Skeletal muscle tissue (tissue), 4 donors: ENCODE data around the gene EMD. TPM values are rescaled to one million over a fixed set of nuclear protein-coding genes. Genes with fewer than 3 reads are reported as not detected.

Experiments
- H3K27ac ChIP-seq: one replicate; pipeline ENCODE4 v1.7.0; 2013; ENCODE audit warnings: mild to moderate bottlenecking, low read depth, low read length, inconsistent platforms
- H3K27me3 ChIP-seq, 3 donors: one replicate each; pipeline ENCODE4 v1.7.0; 2013; ENCODE audit warnings: low read length in 3 of 3; ENCODE audit not compliant: control insufficient read depth in 3 of 3, insufficient read depth in 3 of 3
- H3K36me3 ChIP-seq, 3 donors: one replicate each; pipeline ENCODE4 v1.7.0; 2013; ENCODE audit warnings: low read length in 3 of 3; ENCODE audit not compliant: control insufficient read depth in 3 of 3, insufficient read depth in 3 of 3
- H3K4me1 ChIP-seq, 3 donors: one replicate each; pipeline ENCODE4 v1.7.0; 2013; ENCODE audit warnings: low read length in 3 of 3, mild to moderate bottlenecking in 3 of 3; ENCODE audit not compliant: control insufficient read depth in 3 of 3, insufficient read depth in 3 of 3
- H3K4me3 ChIP-seq, 3 donors: one replicate each; pipeline ENCODE4 v1.7.0; 2013; ENCODE audit warnings: low read length in 3 of 3
- H3K9ac ChIP-seq, 3 donors: one replicate each; pipeline ENCODE4 v1.7.0; 2013; ENCODE audit warnings: low read length in 3 of 3, mild to moderate bottlenecking in 3 of 3, moderate library complexity in 2 of 3, low read depth in 1 of 3
- H3K9me3 ChIP-seq, 3 donors: one replicate each; pipeline ENCODE4 v1.7.0; 2013; ENCODE audit warnings: low read length in 3 of 3; ENCODE audit not compliant: control insufficient read depth in 3 of 3
- total RNA-seq: library from RNA; depleted of rRNA; stranded (reverse); fragments of >200 nt; gene quantifications from one replicate; pipeline ENCODE4 v1.2.3, GENCODE V29; 2014
- donor health status: Osteomylitis.

The EMD gene
- total RNA-seq, 1 donor from 2014 or later = 10.4 TPM

DNA sequence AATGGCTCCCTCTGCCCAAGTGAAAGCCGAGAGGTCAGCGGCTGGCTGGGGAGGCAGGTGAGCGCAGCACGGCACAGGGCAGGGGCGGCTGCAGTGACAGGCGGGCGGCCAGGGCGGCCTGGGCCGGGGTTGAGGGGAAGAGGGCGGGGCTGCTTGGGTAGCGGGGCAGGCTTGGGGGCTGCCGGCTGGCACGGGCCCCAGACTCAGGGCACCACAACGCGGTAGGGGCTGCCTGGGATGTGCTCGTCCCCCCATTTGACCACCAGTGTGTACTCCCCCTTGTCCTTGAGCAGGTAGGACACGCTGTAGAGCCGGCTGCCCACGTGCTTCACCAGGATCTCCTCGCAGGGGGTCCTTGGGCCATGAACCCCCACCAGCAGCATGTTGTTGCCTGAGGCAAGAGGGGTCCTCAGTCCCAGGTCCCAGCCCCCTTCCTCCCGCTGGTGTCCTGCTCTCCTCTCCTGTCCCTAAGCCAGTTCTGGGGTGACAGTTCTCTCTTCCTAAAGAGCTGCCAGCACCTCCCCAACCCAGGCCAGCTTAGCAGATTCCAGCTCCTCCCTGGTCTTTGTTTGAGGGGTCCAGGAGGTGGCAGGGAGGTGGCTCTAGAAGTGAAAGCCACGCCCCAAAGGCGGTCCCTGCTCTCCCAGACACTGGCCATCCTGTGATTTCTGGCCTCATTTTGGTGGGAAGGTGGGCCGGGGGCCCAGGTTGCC is 30.3 kb upstream of the EMD start:
- Histone ChIP-seq H3K9me3 (no peaks in the 10 kb centered on the region), H3K36me3 (peaks cover 7 to 16% (median 12%) of the 10 kb centered on the region in 3 donors), H3K27ac (no peak overlapping the region), H3K9ac (no peak overlapping the region), H3K4me1 (no peaks in the 10 kb centered on the region), H3K27me3 (no peaks in the 10 kb centered on the region), H3K4me3 (no peak overlapping the region)

DNA sequence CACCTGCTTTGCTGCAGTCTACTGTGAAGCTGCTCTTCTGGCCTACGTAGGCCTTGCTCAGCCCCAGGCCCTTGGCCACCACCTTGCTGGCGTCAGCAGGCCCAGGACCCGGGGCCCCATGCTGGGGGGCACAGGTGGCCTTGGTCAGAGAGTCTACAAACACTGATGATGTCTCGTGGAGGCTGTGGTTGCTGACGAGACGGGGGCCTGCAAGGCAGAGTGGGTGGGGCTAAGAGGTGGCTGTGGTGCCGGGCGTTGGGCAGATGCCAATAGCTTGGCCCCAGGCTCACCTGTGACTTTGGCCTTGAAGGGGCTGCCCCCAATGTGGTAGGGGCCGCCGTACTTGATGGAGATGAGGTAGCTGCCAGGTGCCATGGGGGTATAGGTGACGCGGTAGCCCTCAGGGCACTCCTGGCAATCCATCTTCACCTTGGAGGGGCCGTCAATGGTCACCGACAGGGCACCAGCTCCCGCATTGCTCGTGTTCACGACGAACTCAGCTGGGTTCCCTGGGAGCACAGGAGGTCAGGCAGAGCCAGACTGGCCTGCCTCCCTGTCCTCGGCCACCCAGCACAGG is 29.6 kb upstream of the EMD start:
- Histone ChIP-seq H3K36me3 (peaks cover 12 to 19% (median 16%) of the 10 kb centered on the region in 3 donors), H3K4me1 (no peaks in the 10 kb centered on the region), H3K27ac (no peak overlapping the region), H3K27me3 (no peaks in the 10 kb centered on the region), H3K9ac (no peak overlapping the region), H3K9me3 (no peaks in the 10 kb centered on the region), H3K4me3 (no peak overlapping the region)

DNA sequence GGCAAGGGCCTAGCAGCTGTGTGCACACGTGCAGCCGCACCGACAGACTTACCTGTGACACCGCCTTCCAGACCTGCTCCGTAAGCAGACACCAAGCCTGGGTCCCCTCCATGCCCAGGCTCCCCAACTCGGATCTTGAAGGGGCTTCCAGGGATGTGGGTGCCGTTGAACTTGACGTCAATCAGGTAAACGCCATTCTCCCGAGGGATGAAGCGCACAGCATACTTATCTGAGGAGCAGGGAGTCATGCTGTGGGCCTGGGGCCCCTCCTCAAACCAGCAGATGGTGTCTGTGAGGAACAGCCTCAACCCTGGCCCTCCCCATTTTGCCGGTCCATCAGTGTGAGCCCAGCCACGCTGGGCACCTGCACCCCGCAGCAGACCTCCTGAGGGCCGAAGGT is 29.1 kb upstream of the EMD start:
- peaks cover 12 to 19% (median 16%) of the 10 kb centered on the region in 3 donors for H3K36me3 ChIP-seq
- H3K27ac ChIP-seq = no peak overlapping the region
- no peaks in the 10 kb centered on the region for H3K9me3 ChIP-seq
- H3K4me3 ChIP-seq = no peak overlapping the region
- no peaks in the 10 kb centered on the region for H3K4me1 ChIP-seq
- no peak overlapping the region for H3K9ac ChIP-seq
- no peaks in the 10 kb centered on the region for H3K27me3 ChIP-seq

DNA sequence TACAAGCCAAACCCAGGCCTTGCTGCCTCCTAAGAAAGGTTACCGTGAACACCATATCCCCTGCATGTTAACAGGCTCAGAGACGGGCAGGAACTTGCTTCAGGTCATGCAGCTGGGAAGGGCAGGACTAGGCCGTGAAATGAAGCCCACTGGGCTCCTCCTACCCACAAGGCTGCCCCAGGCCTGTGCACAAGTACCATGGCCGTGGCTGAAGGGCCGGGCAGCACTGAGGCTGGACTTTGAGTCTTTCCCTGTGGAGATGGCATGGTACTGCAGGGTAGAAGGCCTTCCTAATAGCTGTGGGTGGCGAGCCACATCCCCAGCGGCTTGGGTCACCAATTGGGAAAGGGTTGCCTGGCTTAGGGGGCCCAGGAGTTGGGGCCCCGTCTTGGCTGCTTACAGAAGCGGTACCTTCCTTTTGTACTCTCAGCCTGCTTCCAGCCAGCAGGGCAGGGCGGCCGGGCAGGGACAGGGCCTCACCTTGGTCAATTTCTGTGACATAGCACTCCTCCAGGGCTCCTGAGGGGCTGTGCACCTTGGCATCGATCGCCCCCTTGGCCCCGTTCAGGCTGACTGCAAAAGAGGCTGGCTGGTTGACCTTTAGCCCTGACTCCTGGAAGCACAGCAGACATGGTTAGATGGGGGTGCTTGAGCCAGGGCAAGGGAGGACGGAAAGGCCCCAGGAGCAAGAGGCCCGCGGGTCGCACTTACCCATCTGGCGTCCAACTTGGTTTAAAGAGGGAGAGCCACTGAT is 28.5 kb upstream of the EMD start:
- H3K27ac ChIP-seq = no peak overlapping the region
- H3K4me3 ChIP-seq = no peak overlapping the region
- H3K4me1 ChIP-seq = no peaks in the 10 kb centered on the region
- H3K9me3 ChIP-seq = no peaks in the 10 kb centered on the region
- H3K27me3 ChIP-seq = no peaks in the 10 kb centered on the region
- H3K36me3 ChIP-seq = peaks cover 12 to 19% (median 16%) of the 10 kb centered on the region in 3 donors
- no peak overlapping the region for H3K9ac ChIP-seq

DNA sequence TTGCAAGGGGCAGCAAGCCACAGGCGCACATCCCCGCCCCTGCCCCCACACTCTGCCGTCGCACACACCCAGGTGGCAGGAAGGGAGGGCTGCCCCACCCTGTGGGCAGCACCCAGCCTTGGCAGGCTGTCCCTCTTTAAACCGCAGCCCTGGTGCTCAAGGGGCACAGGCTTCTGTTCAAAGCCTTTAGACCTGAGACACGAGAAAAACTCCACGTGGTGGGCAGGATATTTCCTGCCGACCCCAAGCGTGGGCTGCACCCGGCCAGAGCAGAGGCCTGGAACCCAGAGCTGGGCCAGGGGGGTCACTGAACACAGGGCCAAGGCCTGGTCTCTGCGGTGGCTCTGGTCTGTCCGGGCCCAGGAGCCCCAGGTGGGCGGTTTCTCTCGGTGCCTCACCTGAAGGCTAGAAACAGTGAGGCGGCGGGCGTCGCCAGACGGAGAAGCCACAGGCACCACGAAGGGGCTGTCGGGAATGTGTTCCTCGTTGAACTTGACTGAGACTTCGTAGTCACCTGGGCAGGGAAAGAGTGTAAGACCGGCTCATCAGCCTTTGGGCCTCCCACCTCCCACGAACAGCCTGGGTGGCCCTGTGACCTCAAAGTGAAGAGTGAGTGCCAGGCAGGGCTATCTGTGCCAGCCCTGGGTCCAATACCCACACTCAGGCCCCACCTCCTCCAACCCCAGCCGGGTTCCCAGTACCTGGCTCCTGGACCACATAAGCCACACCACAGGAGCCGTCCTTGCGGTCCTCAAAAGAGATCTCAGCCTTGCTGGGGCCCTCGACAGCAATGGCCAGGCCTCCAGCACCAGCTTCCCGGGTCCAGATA is 27.7 kb upstream of the EMD start:
- Histone ChIP-seq H3K4me3 (no peak overlapping the region), H3K9ac (no peak overlapping the region), H3K27me3 (no peaks in the 10 kb centered on the region), H3K4me1 (no peaks in the 10 kb centered on the region), H3K9me3 (no peaks in the 10 kb centered on the region), H3K27ac (no peak overlapping the region), H3K36me3 (peaks cover 12 to 19% (median 16%) of the 10 kb centered on the region in 3 donors)

DNA sequence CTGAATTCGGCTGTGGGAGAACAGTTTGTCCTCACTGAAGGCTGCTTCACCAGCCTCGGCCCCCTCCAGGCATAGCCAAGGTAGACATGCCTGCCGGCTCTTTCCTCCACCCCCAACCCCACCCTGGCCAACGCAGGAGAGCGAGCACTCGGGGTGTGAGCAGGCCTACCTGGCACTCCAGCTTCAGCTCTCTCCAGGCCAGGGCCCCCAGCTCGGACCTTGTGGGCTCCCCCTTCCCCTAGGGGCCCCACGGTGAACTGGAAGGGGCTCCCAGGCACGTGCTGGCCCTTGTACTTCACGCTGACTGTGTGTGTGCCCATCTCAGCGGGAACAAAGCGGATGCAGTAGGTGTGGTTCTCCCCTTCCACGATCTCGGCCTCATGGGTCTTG is 27.1 kb upstream of the EMD start:
- Histone ChIP-seq H3K4me1 (no peaks in the 10 kb centered on the region), H3K9me3 (no peaks in the 10 kb centered on the region), H3K9ac (no peak overlapping the region), H3K27ac (no peak overlapping the region), H3K36me3 (peaks cover 12 to 20% (median 16%) of the 10 kb centered on the region in 3 donors), H3K27me3 (no peaks in the 10 kb centered on the region), H3K4me3 (no peak overlapping the region)

DNA sequence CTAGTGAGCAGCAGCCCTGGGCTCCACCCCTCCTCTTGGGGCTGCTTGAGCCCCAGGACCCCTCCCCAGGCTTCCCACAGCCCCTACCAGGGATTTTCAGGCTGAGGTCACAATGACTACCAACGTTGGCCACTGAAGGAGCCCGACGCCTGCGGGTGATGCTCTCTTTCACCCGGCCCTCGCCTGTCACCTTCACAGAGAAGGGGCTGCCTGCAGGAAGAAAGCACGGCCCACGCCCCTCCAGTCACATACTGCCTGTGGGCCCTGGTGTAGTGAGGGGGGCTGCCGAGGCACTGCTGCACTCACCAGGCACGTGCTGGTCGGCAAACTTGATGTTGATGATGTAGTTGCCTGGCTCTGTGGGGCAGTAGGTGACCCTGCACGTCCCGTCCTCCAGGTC is 26.6 kb upstream of the EMD start:
- H3K36me3 ChIP-seq = peaks cover 12 to 24% (median 16%) of the 10 kb centered on the region in 3 donors

DNA sequence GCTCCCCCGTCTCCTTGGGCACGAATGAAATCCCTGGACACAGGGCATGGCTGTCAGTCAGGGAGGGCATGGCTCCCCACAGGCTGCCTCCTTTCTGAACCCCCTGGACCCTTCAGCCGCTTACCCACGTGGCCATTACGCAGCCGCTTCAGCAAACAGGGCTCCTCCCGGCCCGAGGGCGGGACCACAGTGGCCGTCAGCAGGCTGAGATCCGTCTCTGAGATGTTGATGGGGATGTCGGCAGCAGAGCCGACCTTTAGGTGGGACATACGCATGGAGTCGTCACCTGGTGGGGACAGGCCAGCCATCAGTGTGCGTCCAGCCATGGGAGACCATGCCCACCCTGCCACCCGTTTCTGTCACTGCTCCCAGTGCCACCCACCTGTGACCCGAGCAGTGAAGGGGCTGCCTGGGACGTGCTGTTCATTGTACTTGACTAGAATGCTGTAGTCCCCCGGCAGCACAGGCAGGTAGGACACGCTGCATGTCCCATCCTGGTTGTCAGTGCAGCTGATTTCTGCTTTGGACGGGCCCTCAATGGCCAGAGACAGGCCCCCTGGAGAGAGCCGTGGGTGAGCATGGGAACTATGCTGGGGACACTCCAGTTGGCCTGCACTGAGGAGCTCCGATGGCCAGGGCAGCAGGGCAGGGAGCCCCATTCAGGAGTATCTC is 25.8 kb upstream of the EMD start:
- H3K4me3 ChIP-seq = no peak overlapping the region
- no peak overlapping the region for H3K27ac ChIP-seq
- H3K27me3 ChIP-seq = no peaks in the 10 kb centered on the region
- no peaks in the 10 kb centered on the region for H3K4me1 ChIP-seq
- peaks cover 14 to 24% (median 16%) of the 10 kb centered on the region in 3 donors for H3K36me3 ChIP-seq
- H3K9ac ChIP-seq = no peak overlapping the region
- no peaks in the 10 kb centered on the region for H3K9me3 ChIP-seq

More for the DNA sequence above, 26.6 kb upstream of the EMD start:
- Histone ChIP-seq H3K9ac (no peak overlapping the region), H3K4me3 (no peak overlapping the region), H3K27me3 (no peaks in the 10 kb centered on the region), H3K27ac (no peak overlapping the region), H3K4me1 (no peaks in the 10 kb centered on the region), H3K9me3 (no peaks in the 10 kb centered on the region)

DNA sequence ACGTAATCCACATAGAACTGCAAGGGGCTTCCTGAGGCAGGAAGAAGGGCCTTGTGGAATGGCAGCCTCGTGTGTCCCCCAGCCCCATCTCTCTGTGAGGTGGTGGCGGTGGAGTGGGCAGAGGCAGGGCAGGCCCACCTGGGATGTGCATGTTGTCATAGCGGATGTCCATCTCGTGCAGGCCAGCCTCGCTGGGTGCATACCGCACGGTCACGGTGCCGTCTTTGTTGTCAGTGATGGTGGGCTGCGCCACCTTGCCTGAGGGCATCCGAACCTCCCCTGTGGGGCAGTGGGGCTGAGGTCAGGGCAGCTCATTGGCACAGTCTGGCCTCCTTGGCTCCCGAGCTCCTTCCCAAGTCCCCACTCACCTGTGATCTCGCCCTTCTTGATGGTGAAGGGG is 25.1 kb upstream of the EMD start:
- Histone ChIP-seq H3K4me1 (no peaks in the 10 kb centered on the region), H3K36me3 (peaks cover 18 to 29% (median 21%) of the 10 kb centered on the region in 3 donors), H3K27ac (no peak overlapping the region), H3K4me3 (no peak overlapping the region), H3K9ac (no peak overlapping the region), H3K9me3 (no peaks in the 10 kb centered on the region), H3K27me3 (no peaks in the 10 kb centered on the region)
